A549 (cell line): Measurements from ENCODE around the gene EEF2KMT. TPM values are rescaled to one million over a fixed set of nuclear protein-coding genes. Genes with fewer than 3 reads are reported as not detected.
A peak's percentile ranks its signal among the peaks of the same experiment; 100 is the strongest.

ENCODE experiments used
- ATAC-seq, 2 experiments: fragments of 200-7000 bp in 1 of 2; fragments of >200 bp in 1 of 2; cut with Nextera tagmentation in 1 of 2; cut with Tn5 transposase in 1 of 2; 3 replicates each; pipeline versions ENCODE4 v1.8.0 to v1.9.1; 2018 to 2020; ENCODE audit warnings: mild to moderate bottlenecking in 1 of 2, moderate library complexity in 1 of 2
- CTCF ChIA-PET: fragments of 300-600 bp; sonication (Branson Sonifier 250); formaldehyde crosslinking; extraction: SDS; loops from one replicate; lab custom pipeline; 2021; ENCODE audit warnings: antibody characterized with exemption, inconsistent platforms; lab: Yijun Ruan, JAX
- POLR2A ChIA-PET: fragments of 350-600 bp; formaldehyde crosslinking; extraction: SDS; loops from one replicate; lab custom pipeline; 2021; ENCODE audit warnings: antibody characterized with exemption, inconsistent platforms; lab: Yijun Ruan, JAX
- DNase-seq, 2 experiments: peaks; one replicate each; pipeline versions ENCODE4 v3.0.0 to v3.0.0-alpha.2; 2011 to 2016; ENCODE audit warnings: low read depth in 1 of 2, low spot score in 1 of 2
- FAIRE-seq: peaks from 2 replicates; lab custom pipeline; 2011; peaks lifted over from hg19 to GRCh38; lab: Jason Lieb, UNC
- H3K27ac ChIP-seq, 2 experiments: fragments of >200 bp; sonication (Bioruptor Twin); formaldehyde crosslinking; 3 replicates each; pipeline ENCODE4 v1.5.1; 2016 to 2017
- H3K4me1 ChIP-seq: fragments of >200 bp; sonication (Bioruptor Twin); formaldehyde crosslinking; 3 replicates; pipeline ENCODE4 v1.6.1; 2016
- H3K4me2 ChIP-seq: fragments of >200 bp; sonication (Bioruptor Twin); formaldehyde crosslinking; 3 replicates; pipeline ENCODE4 v1.6.1; 2016
- H3K4me3 ChIP-seq: fragments of >200 bp; sonication (Bioruptor Twin); formaldehyde crosslinking; 3 replicates; pipeline ENCODE4 v1.5.1; 2016
- H3K9me3 ChIP-seq: fragments of >200 bp; sonication (Bioruptor Twin); formaldehyde crosslinking; 3 replicates; pipeline ENCODE4 v1.6.1; 2016
- CHD2 ChIP-seq: fragments of 150-350 bp; IDR thresholded peaks from 2 replicates; pipeline ENCODE4 v1.6.1; 2014; ENCODE audit warnings: low read length; ENCODE audit not compliant: partially characterized antibody
- EHF ChIP-seq: fragments of 250-450 bp; sonication (Bioruptor Pico); IDR thresholded peaks from 2 replicates; pipeline ENCODE4 v1.5.0; 2020; ENCODE audit warnings: mild to moderate bottlenecking
- FOSB ChIP-seq: fragments of 250-450 bp; sonication (Bioruptor Pico); IDR thresholded peaks from 2 replicates; pipeline ENCODE4 v1.5.0; 2020; ENCODE audit warnings: mild to moderate bottlenecking, moderate library complexity
- FOSL2 ChIP-seq, 2 experiments: fragments of 450-650 bp in 1 of 2; fragments of >200 bp in 1 of 2; sonication (Bioruptor Twin) in 1 of 2; formaldehyde crosslinking; IDR thresholded peaks; 2 replicates each; pipeline versions ENCODE4 v1.5.0 to v1.6.1; 2016 to 2020; ENCODE audit warnings: mild to moderate bottlenecking in 1 of 2, moderate library complexity in 1 of 2
- FOXS1 ChIP-seq: fragments of 250-450 bp; sonication (Bioruptor Pico); IDR thresholded peaks from 2 replicates; pipeline ENCODE4 v1.5.0; 2020; ENCODE audit warnings: mild to moderate bottlenecking, moderate library complexity
- GATA3 ChIP-seq: IDR thresholded peaks from 2 replicates; pipeline ENCODE4 v1.6.1; 2012; ENCODE audit warnings: borderline replicate concordance
- HDAC2 ChIP-seq: fragments of 200-600 bp; sonication (generic); IDR thresholded peaks from 2 replicates; pipeline ENCODE4 v1.6.1; 2016
- JUNB ChIP-seq: fragments of >200 bp; sonication (Bioruptor Twin); formaldehyde crosslinking; IDR thresholded peaks from 2 replicates; pipeline ENCODE4 v1.6.1; 2016
- KDM5A ChIP-seq: fragments of 200-600 bp; sonication (generic); IDR thresholded peaks from 2 replicates; pipeline ENCODE4 v1.6.1; 2016; ENCODE audit warnings: antibody characterized with exemption, mild to moderate bottlenecking
- MAFK ChIP-seq: fragments of 450-650 bp; IDR thresholded peaks from 2 replicates; pipeline ENCODE4 v1.6.1; 2014; ENCODE audit not compliant: partially characterized antibody
- PHF8 ChIP-seq: fragments of 200-600 bp; sonication (generic); IDR thresholded peaks from 2 replicates; pipeline ENCODE4 v1.6.1; 2016; ENCODE audit warnings: low read depth, mild to moderate bottlenecking, antibody characterized with exemption, moderate library complexity, borderline replicate concordance
- POLR2AphosphoS2 ChIP-seq: conservative IDR thresholded peaks from 2 replicates; pipeline ENCODE4 v1.6.1; 2012; ENCODE audit warnings: low read length, improper control_type of control experiment, inconsistent platforms
- RNF2 ChIP-seq: fragments of 200-600 bp; sonication (generic); IDR thresholded peaks from 2 replicates; pipeline ENCODE4 v1.6.1; 2016; ENCODE audit warnings: low read depth, mild to moderate bottlenecking, antibody characterized with exemption, moderate library complexity, borderline replicate concordance
- SREBF2 ChIP-seq: fragments of 450-650 bp; IDR thresholded peaks from 2 replicates; pipeline ENCODE4 v1.6.1; 2014; ENCODE audit warnings: mild to moderate bottlenecking, moderate library complexity
- USF2 ChIP-seq: fragments of 450-650 bp; IDR thresholded peaks from 2 replicates; pipeline ENCODE4 v1.6.1; 2014; ENCODE audit warnings: antibody characterized with exemption
- WGBS: methylation state at CpG from one replicate; pipeline ENCODE4 v1.1.6; 2017; ENCODE audit errors: missing lambda C conversion rate; 5-methylcytosine and 5-hydroxymethylcytosine counted together
- polyA plus RNA-seq, 4 experiments: library from polyadenylated mRNA; depleted of rRNA in 3 of 4; stranded (reverse); fragments of >200 nt; fragmentation: RNase III in 1 of 4; extraction: RNeasy Plus Mini Kit Qiagen cat#74134 plus additional on column Dnase treatment in 1 of 4; gene quantifications; 2 replicates in 3 of 4; 3 replicates in 1 of 4; pipeline ENCODE4 v1.2.3, GENCODE V29; 2011 to 2017
- TF ChIP-seq, protein P1 (sequence below): IDR thresholded peaks from 2 replicates; pipeline ENCODE4 v1.6.1; 2012
- TF ChIP-seq, protein P2 (sequence below): fragments of >200 bp; sonication (Bioruptor Twin); formaldehyde crosslinking; IDR thresholded peaks from 3 replicates; pipeline ENCODE4 v1.5.1; 2016

Gene EEF2KMT
- polyA plus RNA-seq, 2 of the 4 experiments (the other 2 are of a cell fraction) = 14.8 to 22.1 TPM

GRCh38 chr16:5071341-5071680 lies 26.3 kb downstream of the EEF2KMT start:
- Histone ChIP-seq H3K27ac (peak overlapping the region; percentile 82 to 91), H3K4me3 (peak overlapping the region; percentile 84), H3K4me2 (peak overlapping the region; percentile 88), H3K9me3 (no peaks in the 10 kb centered on the region), H3K4me1 (peaks cover 4% of the 10 kb centered on the region; the same call in 1 of the 3 replicates)
- ATAC-seq (no peak), DNase-seq (no peak), FAIRE-seq (no peak)
- WGBS = 26% methylated on average over 7 of the region's 7 CpGs
- POLR2A ChIA-PET = no interaction called here
- TF ChIP-seq POLR2AphosphoS2 (no peak), PHF8 (no peak), FOSL2 (IDR thresholded peaks at IDR 0.05) (no peak), FOSL2 (CRISPR knock-in tag; IDR thresholded peaks at IDR 0.05) (no peak), FOXS1 (CRISPR knock-in tag) (no peak), MAFK (no peak), USF2 (no peak), HDAC2 (no peak)
- TF ChIP-seq, protein P1, sequence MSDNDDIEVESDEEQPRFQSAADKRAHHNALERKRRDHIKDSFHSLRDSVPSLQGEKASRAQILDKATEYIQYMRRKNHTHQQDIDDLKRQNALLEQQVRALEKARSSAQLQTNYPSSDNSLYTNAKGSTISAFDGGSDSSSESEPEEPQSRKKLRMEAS = no peak
- CTCF ChIA-PET = interaction anchor here (0.6 to 1.7 kb wide), 3 partner anchors 13 to 70 kb away, joined by 4 to 8 read pairs (median 4); no protein-coding TSS in a partner anchor

DNA sequence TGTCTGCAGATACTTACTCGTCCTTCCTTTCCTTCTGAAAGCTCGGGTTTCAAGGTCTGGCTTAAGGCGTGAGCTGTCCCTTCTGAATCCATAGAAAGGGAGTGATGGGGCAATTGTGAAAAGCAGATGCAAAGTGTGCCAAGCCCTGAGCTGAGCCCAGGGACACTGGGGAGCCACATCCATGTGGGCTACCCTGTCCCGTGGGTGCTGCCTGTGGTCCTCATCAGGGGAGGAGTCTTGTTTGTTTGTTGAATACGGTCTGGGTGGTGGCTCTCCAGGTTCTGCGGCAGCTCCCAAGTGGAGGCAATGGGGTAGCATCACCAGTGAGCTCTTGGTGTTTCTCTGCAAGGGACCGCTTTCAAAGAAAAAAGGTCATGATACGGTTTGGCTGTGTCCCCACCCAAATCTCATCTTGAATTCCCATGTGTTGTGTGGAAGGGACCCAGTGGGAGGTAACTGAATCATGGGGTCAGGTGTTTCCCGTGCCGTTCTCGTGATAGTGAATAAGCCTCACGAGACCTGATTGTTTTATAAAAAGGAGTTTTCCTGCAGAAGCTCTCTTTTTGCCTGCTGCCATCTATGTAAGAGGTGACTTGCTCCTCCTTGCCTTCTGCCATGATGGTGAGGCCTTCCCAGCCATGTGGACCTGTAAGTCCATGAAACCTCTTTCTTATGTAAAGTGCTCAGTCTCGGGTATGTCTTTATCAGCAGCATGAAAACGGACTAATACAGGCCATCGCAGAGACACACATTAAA lies 27.0 kb downstream of the EEF2KMT start:
- CTCF ChIA-PET = interaction anchor here (1.1 to 1.7 kb wide), 3 partner anchors 14 to 21 kb away, joined by 3 to 8 read pairs (median 4); no protein-coding TSS in a partner anchor
- no peak for DNase-seq
- H3K4me2 ChIP-seq = no peak overlapping the region; the same call in 2 of the 3 replicates
- ATAC-seq = no peak
- POLR2A ChIA-PET = no interaction called here
- peak overlapping the region in 1 of 2 experiments; percentile 91; a peak in 4 of 6 replicates for H3K27ac ChIP-seq
- no peak for TF ChIP-seq EHF (CRISPR knock-in tag)
- H3K9me3 ChIP-seq = no peaks in the 10 kb centered on the region
- peaks cover 4% of the 10 kb centered on the region; the same call in 1 of the 3 replicates for H3K4me1 ChIP-seq
- no peak for FAIRE-seq
- WGBS = 62% methylated on average over 12 of the region's 15 CpGs
- H3K4me3 ChIP-seq = no peak overlapping the region

GRCh38 chr16:5069854-5070253 lies 27.7 kb downstream of the EEF2KMT start:
- ChIA-PET POLR2A (no interaction called here), CTCF (interaction anchor here (0.8 to 1.1 kb wide), 2 partner anchors 14 to 16 kb away, joined by 3 read pairs; no protein-coding TSS in a partner anchor)
- no peak for ATAC-seq
- no peak overlapping the region for H3K4me2 ChIP-seq
- H3K4me3 ChIP-seq = no peak overlapping the region
- H3K4me1 ChIP-seq = peaks cover 9% of the 10 kb centered on the region; the same call in 1 of the 3 replicates
- no peak overlapping the region for H3K27ac ChIP-seq
- no peak for DNase-seq
- no peak for TF ChIP-seq FOSB (CRISPR knock-in tag)
- TF ChIP-seq SREBF2 = no peak
- TF ChIP-seq RNF2 = no peak
- no peak for TF ChIP-seq CHD2
- TF ChIP-seq GATA3 = no peak
- TF ChIP-seq, protein P2, sequence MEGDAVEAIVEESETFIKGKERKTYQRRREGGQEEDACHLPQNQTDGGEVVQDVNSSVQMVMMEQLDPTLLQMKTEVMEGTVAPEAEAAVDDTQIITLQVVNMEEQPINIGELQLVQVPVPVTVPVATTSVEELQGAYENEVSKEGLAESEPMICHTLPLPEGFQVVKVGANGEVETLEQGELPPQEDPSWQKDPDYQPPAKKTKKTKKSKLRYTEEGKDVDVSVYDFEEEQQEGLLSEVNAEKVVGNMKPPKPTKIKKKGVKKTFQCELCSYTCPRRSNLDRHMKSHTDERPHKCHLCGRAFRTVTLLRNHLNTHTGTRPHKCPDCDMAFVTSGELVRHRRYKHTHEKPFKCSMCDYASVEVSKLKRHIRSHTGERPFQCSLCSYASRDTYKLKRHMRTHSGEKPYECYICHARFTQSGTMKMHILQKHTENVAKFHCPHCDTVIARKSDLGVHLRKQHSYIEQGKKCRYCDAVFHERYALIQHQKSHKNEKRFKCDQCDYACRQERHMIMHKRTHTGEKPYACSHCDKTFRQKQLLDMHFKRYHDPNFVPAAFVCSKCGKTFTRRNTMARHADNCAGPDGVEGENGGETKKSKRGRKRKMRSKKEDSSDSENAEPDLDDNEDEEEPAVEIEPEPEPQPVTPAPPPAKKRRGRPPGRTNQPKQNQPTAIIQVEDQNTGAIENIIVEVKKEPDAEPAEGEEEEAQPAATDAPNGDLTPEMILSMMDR = no peak
- TF ChIP-seq JUNB = no peak
- no peak for FAIRE-seq
- H3K9me3 ChIP-seq = no peaks in the 10 kb centered on the region
- 75% methylated on average over 9 of the region's 9 CpGs for WGBS

DNA sequence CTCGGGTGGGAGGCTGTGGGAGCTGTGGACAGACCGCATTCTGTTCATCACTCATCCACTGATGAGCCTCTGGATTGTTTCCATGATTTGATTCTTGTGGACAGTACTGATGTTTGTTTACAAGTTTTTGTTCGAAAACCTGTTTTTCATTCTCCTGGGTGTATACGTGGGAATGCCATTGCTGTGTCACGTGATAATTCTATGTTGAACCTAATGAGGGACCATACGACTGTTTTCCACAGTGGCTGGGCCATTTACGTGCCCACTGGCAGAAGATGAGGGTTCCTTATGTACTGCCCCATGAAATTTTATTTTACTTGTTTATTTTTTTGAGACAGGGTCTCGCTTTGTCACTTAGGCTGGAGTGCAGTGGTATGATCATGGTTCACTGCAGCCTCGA lies 28.5 kb downstream of the EEF2KMT start:
- FAIRE-seq (no peak), DNase-seq (no peak), ATAC-seq (no peak)
- 43% methylated on average over 9 of the region's 9 CpGs for WGBS
- H3K27ac ChIP-seq = no peak overlapping the region
- POLR2A ChIA-PET = no interaction called here
- no peak overlapping the region for H3K4me3 ChIP-seq
- peaks cover 10% of the 10 kb centered on the region; the same call in 1 of the 3 replicates for H3K4me1 ChIP-seq
- H3K4me2 ChIP-seq = no peak overlapping the region
- CTCF ChIA-PET = no interaction called here
- no peaks in the 10 kb centered on the region for H3K9me3 ChIP-seq
- TF ChIP-seq KDM5A (no peak), USF2 (0 out of 2 replicates have a peak, but pooled peaks have one; percentile 25)
